Right lobe of liver (tissue), 4 donors: ENCODE results near the gene ALG12.

Source experiments
- CTCF ChIP-seq, 4 donors: fragments of 200-600 bp in 3 of 4; fragments of 450-650 bp in 1 of 4; IDR thresholded peaks; one replicate each; pipeline versions ENCODE4 v1.5.1 to v1.8.0; 2016 to 2022; ENCODE audit warnings: antibody characterized with exemption in 4 of 4, mild to moderate bottlenecking in 2 of 4
- POLR2A ChIP-seq: fragments of 450-650 bp; IDR thresholded peaks from one replicate; pipeline ENCODE4 v1.6.1; 2017; ENCODE audit warnings: antibody characterized with exemption, mild to moderate bottlenecking
- donor health status: DM: no; HTN: no; CAD: no.
- donor health status: DM: no; HTN: no; CAD: no.
- donor health status: DM: no; HTN: yes; CAD: no.

GRCh38 chr22:49943405-49943765, 25.1 kb upstream of the ALG12 start:
- no peak for TF ChIP-seq POLR2A
- no peak for TF ChIP-seq CTCF (IDR thresholded peaks at IDR 0.05)
